HG03039 (cell line): Measurements from ENCODE around the gene NFE2L1.
A peak's percentile ranks its signal among the peaks of the same experiment; 100 is the strongest.

Source experiments
- ATAC-seq: cut with Tn5 transposase; IDR thresholded peaks from one replicate; pipeline ENCODE4 v1.9.1; 2021; ENCODE audit warnings: mild to moderate bottlenecking, moderate library complexity; ENCODE audit not compliant: unreplicated experiment

Gene NFE2L1

DNA sequence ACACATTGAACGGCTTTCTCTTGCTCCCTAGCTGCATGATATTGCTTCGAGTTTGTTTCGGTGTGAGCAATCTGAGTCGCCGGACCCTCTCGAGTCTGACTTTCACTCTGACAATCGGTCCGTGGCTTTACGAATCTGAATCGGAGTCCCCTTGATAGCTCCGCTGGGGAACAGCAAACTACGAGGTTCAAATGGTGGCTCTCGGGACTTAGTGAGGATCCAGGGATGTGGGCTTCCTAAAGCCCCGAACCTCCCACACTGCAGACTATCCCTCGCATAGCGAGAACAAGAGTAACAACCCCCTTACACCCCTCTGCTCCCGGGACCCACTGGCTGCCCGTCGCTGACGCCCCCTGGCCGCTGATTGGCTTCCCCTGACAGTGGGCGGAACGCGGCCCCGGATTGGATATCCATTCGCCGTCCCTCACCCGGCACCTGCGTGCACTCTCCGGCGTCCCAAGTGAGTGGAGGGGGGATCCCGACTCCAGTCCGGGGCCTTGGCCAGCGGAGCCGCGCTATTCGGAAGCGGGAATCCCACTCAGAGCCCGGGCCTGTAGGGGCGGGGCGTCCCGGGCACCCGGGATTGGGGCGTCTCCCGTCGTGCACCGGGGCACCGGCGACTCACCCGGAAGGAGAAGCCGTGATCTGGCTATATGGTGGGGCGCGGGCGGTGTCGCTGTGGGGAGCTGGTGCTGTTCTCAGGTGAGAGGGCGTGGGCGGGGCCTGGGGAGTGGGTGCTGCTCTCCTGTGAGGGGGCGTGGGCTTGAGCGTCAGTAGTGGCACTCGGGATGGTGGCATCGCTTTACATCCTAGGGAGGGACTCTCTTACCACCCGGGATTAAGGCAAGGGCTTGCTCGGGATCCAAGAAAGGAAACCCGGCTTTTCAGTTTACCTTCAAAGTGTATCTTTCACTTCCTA is 59.2 kb downstream of the NFE2L1 start, which contains the start of gene SNX11:
TSS of gene SNX11 (plus strand) at position 630 of the 919 bp plus-strand sequence. CDS start 4,278 bp downstream, outside the sequence.
- peak; percentile 77 for ATAC-seq

DNA sequence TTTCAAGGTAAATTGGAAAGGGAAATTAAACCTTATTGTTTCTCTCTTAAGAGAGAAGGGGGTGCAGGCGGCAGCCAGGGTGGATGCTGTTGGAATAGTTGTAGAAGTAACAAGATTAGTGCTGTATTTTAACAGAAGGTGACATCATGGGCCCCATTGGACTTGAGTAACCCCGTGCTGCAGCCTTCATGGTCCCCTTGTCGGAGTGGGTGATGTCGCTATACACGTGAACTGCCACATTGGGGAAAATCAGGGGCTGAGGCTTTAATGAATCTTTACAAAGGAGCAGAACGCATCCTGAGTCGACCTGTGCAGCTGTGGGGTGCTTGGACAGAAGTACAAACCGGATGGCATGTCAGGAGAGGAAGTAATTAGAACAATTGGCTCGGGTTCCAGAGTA is 62.6 kb downstream of the NFE2L1 start:
- no peak for ATAC-seq
